GM12878 (cell line): ENCODE results near the gene TRIP6. TPM values are rescaled to one million over a fixed set of nuclear protein-coding genes. Genes with fewer than 3 reads are reported as not detected.

Experiments
- ATAC-seq: fragments of 200-7000 bp; cut with Tn5 transposase; 3 replicates; pipeline ENCODE4 v1.9.1; 2020; ENCODE audit warnings: mild to moderate bottlenecking, moderate library complexity
- BruUV-seq: library from RNA; stranded (reverse); fragments of 400-500 nt; replicated peaks from 2 replicates; lab custom pipeline; 2021; lab: Mats Ljungman, UMichigan
- CTCF ChIA-PET: fragments of 300-600 bp; sonication (Branson Sonifier 250); formaldehyde crosslinking; extraction: SDS; loops from one replicate; lab custom pipeline; 2021; ENCODE audit warnings: inconsistent platforms; lab: Yijun Ruan, JAX
- POLR2A ChIA-PET: fragments of 350-600 bp; formaldehyde crosslinking; extraction: SDS; loops from one replicate; lab custom pipeline; 2021; ENCODE audit warnings: inconsistent platforms; lab: Charles Lee
- RAD21 ChIA-PET: fragments of 300-600 bp; sonication (Branson Sonifier 250); formaldehyde crosslinking; loops from one replicate; lab custom pipeline; 2023; ENCODE audit warnings: antibody characterized with exemption; ENCODE audit not compliant: unreplicated experiment; lab: Charles Lee
- SMC1A ChIA-PET: fragments of 300-600 bp; sonication (Branson Sonifier 250); formaldehyde crosslinking; loops from one replicate; lab custom pipeline; 2023; ENCODE audit not compliant: unreplicated experiment, uncharacterized antibody; lab: Charles Lee
- DNase-seq: peaks from one replicate; pipeline ENCODE4 v3.0.0-alpha.2; 2011; ENCODE audit warnings: low read depth, low spot score
- FAIRE-seq: peaks from 3 replicates; lab custom pipeline; 2011; peaks lifted over from hg19 to GRCh38; lab: Jason Lieb, UNC
- H2AFZ ChIP-seq: 2 replicates; pipeline ENCODE4 v1.6.0; 2011; ENCODE audit warnings: low read depth, low read length, control low read depth; ENCODE audit not compliant: control insufficient read depth
- H3K27ac ChIP-seq: 2 replicates; pipeline ENCODE4 v1.5.1; 2011; ENCODE audit warnings: control low read depth; ENCODE audit not compliant: control insufficient read depth, insufficient read depth
- H3K27me3 ChIP-seq, 2 experiments: replicated peaks in 1 of 2; 2 replicates each; pipeline versions ENCODE4 v1.6.0 to v1.6.1; 2011; ENCODE audit warnings: low read length in 1 of 2; ENCODE audit not compliant: control insufficient read depth in 2 of 2, insufficient read depth in 2 of 2
- H3K36me3 ChIP-seq, 2 experiments: 2 replicates each; pipeline ENCODE4 v1.5.1; 2011; ENCODE audit warnings: low read length in 1 of 2; ENCODE audit not compliant: control insufficient read depth in 2 of 2, insufficient read depth in 2 of 2
- H3K4me1 ChIP-seq: 2 replicates; pipeline ENCODE4 v1.6.1; 2011; ENCODE audit warnings: mild to moderate bottlenecking, low read length, moderate library complexity, mixed read lengths; ENCODE audit not compliant: control insufficient read depth, insufficient read depth
- H3K4me2 ChIP-seq: 2 replicates; pipeline ENCODE4 v1.6.0; 2011; ENCODE audit warnings: control low read depth; ENCODE audit not compliant: control insufficient read depth, insufficient read depth
- H3K4me3 ChIP-seq: fragments of 200-600 bp; sonication (generic); 2 replicates; pipeline ENCODE4 v1.5.1; 2016
- H3K79me2 ChIP-seq: 2 replicates; pipeline ENCODE4 v1.6.0; 2011; ENCODE audit warnings: low read length; ENCODE audit not compliant: control insufficient read depth, insufficient read depth
- H3K9ac ChIP-seq: 2 replicates; pipeline ENCODE4 v1.8.0; 2011; ENCODE audit warnings: low read length, control low read depth, mixed read lengths; ENCODE audit not compliant: control insufficient read depth, insufficient read depth
- H3K9me3 ChIP-seq: replicated peaks from 3 replicates; pipeline ENCODE4 v1.5.1; 2011; ENCODE audit warnings: mild to moderate bottlenecking, low read length; ENCODE audit not compliant: control insufficient read depth, insufficient read depth
- H4K20me1 ChIP-seq: 2 replicates; pipeline ENCODE4 v1.6.0; 2011; ENCODE audit not compliant: control insufficient read depth, insufficient read depth
- CHD2 ChIP-seq: IDR thresholded peaks from 2 replicates; pipeline ENCODE4 v1.6.1; 2011; ENCODE audit warnings: low read depth, low read length, improper control_type of control experiment, borderline replicate concordance
- CHD4 ChIP-seq: fragments of 200-600 bp; sonication (generic); IDR thresholded peaks from 2 replicates; pipeline ENCODE4 v1.6.1; 2016; ENCODE audit warnings: mild to moderate bottlenecking
- ETV6 ChIP-seq, 2 experiments: fragments of 450-650 bp in 1 of 2; IDR thresholded peaks in 1 of 2; conservative IDR thresholded peaks in 1 of 2; 2 replicates each; pipeline ENCODE4 v1.6.1; 2014; ENCODE audit warnings: antibody characterized with exemption in 1 of 2, borderline replicate concordance in 1 of 2, low read depth in 1 of 2, mild to moderate bottlenecking in 1 of 2, moderate library complexity in 1 of 2
- LARP7 ChIP-seq: fragments of 450-650 bp; IDR thresholded peaks from 2 replicates; pipeline ENCODE4 v1.6.1; 2017; ENCODE audit warnings: mild to moderate bottlenecking
- MLLT1 ChIP-seq: fragments of 450-650 bp; IDR thresholded peaks from 2 replicates; pipeline ENCODE4 v1.6.1; 2016; ENCODE audit warnings: mild to moderate bottlenecking
- MXI1 ChIP-seq: fragments of 150-350 bp; IDR thresholded peaks from 2 replicates; pipeline ENCODE4 v1.6.1; 2011; ENCODE audit warnings: low read depth, mild to moderate bottlenecking, inconsistent platforms, low read length, improper control_type of control experiment
- NR2F1 ChIP-seq: fragments of 450-650 bp; conservative IDR thresholded peaks from 2 replicates; pipeline ENCODE4 v1.6.1; 2017; ENCODE audit warnings: mild to moderate bottlenecking
- PKNOX1 ChIP-seq: fragments of 450-650 bp; IDR thresholded peaks from 2 replicates; pipeline ENCODE4 v1.6.1; 2016; ENCODE audit warnings: mild to moderate bottlenecking
- POLR2A ChIP-seq: IDR thresholded peaks from 2 replicates; pipeline ENCODE4 v1.6.1; 2011; ENCODE audit warnings: low read depth, mild to moderate bottlenecking, low read length
- RB1 ChIP-seq: fragments of 450-650 bp; formaldehyde crosslinking; IDR thresholded peaks from 2 replicates; pipeline ENCODE4 v1.6.1; 2017; ENCODE audit warnings: mild to moderate bottlenecking, borderline replicate concordance
- SMC3 ChIP-seq: IDR thresholded peaks from 2 replicates; pipeline ENCODE4 v1.6.1; 2011; ENCODE audit warnings: low read length, improper control_type of control experiment, borderline replicate concordance
- TARDBP ChIP-seq: IDR thresholded peaks from 2 replicates; pipeline ENCODE4 v1.6.1; 2016; ENCODE audit warnings: borderline replicate concordance
- TCF12 ChIP-seq: IDR thresholded peaks from 2 replicates; pipeline ENCODE4 v1.6.1; 2011; ENCODE audit warnings: low read depth, mild to moderate bottlenecking, low read length
- ZNF274 ChIP-seq: IDR thresholded peaks from one replicate; pipeline ENCODE4 v1.8.0; 2011; ENCODE audit not compliant: insufficient read length, insufficient read depth
- WGBS: methylation state at CpG from one replicate; pipeline ENCODE4 v1.1.6; 2016; ENCODE audit warnings: low lambda C conversion rate; ENCODE audit not compliant: insufficient replicate concordance, insufficient coverage; ENCODE audit errors: missing lambda C conversion rate; 5-methylcytosine and 5-hydroxymethylcytosine counted together
- in situ Hi-C: fragments of 300-500 bp; cut with MboI; formaldehyde crosslinking; loops from 9 replicates; pipeline ENCODE4 v1.14.3; 2018; ENCODE audit warnings: mixed read lengths
- intact Hi-C: fragments of 100-400 bp; cut with micrococcal nuclease; formaldehyde crosslinking; loops from one replicate; pipeline ENCODE4 v1.14.2; 2022; ENCODE audit not compliant: unreplicated experiment
- polyA plus RNA-seq, 11 experiments: library from polyadenylated mRNA; depleted of rRNA in 4 of 11; unstranded in 6 of 11; stranded (reverse) in 5 of 11; fragments of >200 nt; fragmentation: Nextera tagmentation in 4 of 11; fragmentation: Illumina TruSeq in 1 of 11; extraction: Ambion mirVana in 4 of 11; extraction: Trizol in 1 of 11; gene quantifications; 1 replicate in 1 of 11; 2 replicates in 10 of 11; pipeline versions ENCODE4 v1.2.1 to v1.2.3, GENCODE V29; 2011 to 2016; ENCODE audit warnings: inconsistent platforms in 2 of 11, missing spikeins in 2 of 11, low read depth in 1 of 11
- total RNA-seq, 4 experiments: library from RNA; depleted of rRNA in 3 of 4; stranded (reverse); fragments of >200 nt in 3 of 4; fragmentation: Illumina TruSeq in 1 of 4; extraction: Trizol in 1 of 4; gene quantifications; 2 replicates each; pipeline versions ENCODE4 v1.2.1 to v1.2.3, GENCODE V29; 2013 to 2021
- TF ChIP-seq, protein P1 (sequence below): IDR thresholded peaks from 2 replicates; pipeline ENCODE4 v1.6.1; 2011; ENCODE audit warnings: low read depth, mild to moderate bottlenecking, low read length, moderate library complexity, borderline replicate concordance; ENCODE audit errors: extremely low read depth
- TF ChIP-seq, protein P2 (sequence below), 3 experiments: IDR thresholded peaks in 2 of 3; conservative IDR thresholded peaks in 1 of 3; 2 replicates each; pipeline ENCODE4 v1.5.1; 2011; ENCODE audit warnings: low read depth in 3 of 3, low read length in 3 of 3, mild to moderate bottlenecking in 3 of 3, control low read depth in 2 of 3, moderate library complexity in 2 of 3, inconsistent platforms in 1 of 3, mixed read lengths in 1 of 3; ENCODE audit not compliant: control insufficient read depth in 2 of 3, insufficient read depth in 1 of 3; ENCODE audit errors: extremely low read depth in 1 of 3
- TF ChIP-seq, protein P3 (sequence below): IDR thresholded peaks from 2 replicates; pipeline ENCODE4 v1.6.1; 2012; ENCODE audit warnings: low read depth, low read length, improper control_type of control experiment

Gene TRIP6
- total and polyA plus RNA-seq, 10 of the 15 experiments (the other 5 are each of a cell fraction or from before 2014, with no cell fraction given): 2.5 to 47.4 (median 25.5) TPM

GRCh38 chr7:100852048-100852872 is 14.9 kb upstream of the TRIP6 start, which contains the start of gene SLC12A9:
TSS of gene SLC12A9 (plus strand) at chr7:100852713. CDS start at chr7:100854198, 1,485 bp downstream.
- WGBS: 1% methylated on average over 69 of the region's 71 CpGs
- H3K79me2 ChIP-seq: peaks cover 10% of the 10 kb centered on the region
- SMC1A ChIA-PET: interaction anchor here (0.7 to 3.7 kb wide), 15 partner anchors 10 to 374 kb away, joined by 3 to 104 read pairs (median 5); partner anchors contain the start of genes POP7, SRRT, TRIM56 and TSC22D4
- H3K4me1 ChIP-seq: peaks cover 2% of the 10 kb centered on the region
- intact Hi-C loops (loop anchor here (1.0 kb wide), 3 partner anchors 53 to 288 kb away; no protein-coding TSS in a partner anchor), in situ Hi-C loops (loop anchor here (10.0 kb wide), 2 partner anchors 147 to 377 kb away; partner anchors contain the start of genes POP7 and TSC22D4)
- no TSS peak for BruUV-seq
- peak; percentile 45 for DNase-seq
- peak; percentile 99 for ATAC-seq
- H3K4me2 ChIP-seq: peak within 1 kb of the TSS; percentile 100
- H3K4me3 ChIP-seq: peak within 1 kb of the TSS; percentile 91
- no peaks in the 10 kb centered on the region for H3K9me3 ChIP-seq
- H2AFZ ChIP-seq: peak within 1 kb of the TSS; percentile 95
- H3K9ac ChIP-seq: peak within 1 kb of the TSS; percentile 49; the same call in 1 of the 2 replicates
- no peaks in the 10 kb centered on the region for H3K36me3 ChIP-seq
- H3K27ac ChIP-seq: peak within 1 kb of the TSS; percentile 13
- POLR2A ChIA-PET: interaction anchor here (0.6 to 2.2 kb wide), 10 partner anchors 23 to 366 kb away, joined by 3 to 13 read pairs (median 4); partner anchors contain the start of genes FBXO24, LRCH4, PLOD3 and POP7
- CTCF ChIA-PET: interaction anchor here (0.6 to 7.7 kb wide), 37 partner anchors 9 to 561 kb away, joined by 3 to 238 read pairs (median 4); partner anchors contain the start of genes FBXO24, MOSPD3, PLOD3 and POP7
- FAIRE-seq: peak; percentile 89
- RAD21 ChIA-PET: interaction anchor here (0.6 to 4.6 kb wide), 19 partner anchors 9 to 1705 kb away, joined by 3 to 147 read pairs (median 4); partner anchors contain the start of genes FBXO24, POP7, SRRT and UFSP1
- no peaks in the 10 kb centered on the region for H3K27me3 ChIP-seq
- H4K20me1 ChIP-seq: no peaks in the 10 kb centered on the region
- TF ChIP-seq, protein P1, sequence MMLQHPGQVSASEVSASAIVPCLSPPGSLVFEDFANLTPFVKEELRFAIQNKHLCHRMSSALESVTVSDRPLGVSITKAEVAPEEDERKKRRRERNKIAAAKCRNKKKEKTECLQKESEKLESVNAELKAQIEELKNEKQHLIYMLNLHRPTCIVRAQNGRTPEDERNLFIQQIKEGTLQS: peak; percentile 10; the same call in 1 of the 2 replicates
- TF ChIP-seq TARDBP (no peak), LARP7 (peak; percentile 62), MXI1 (peak; percentile 97), CHD4 (no peak), ZNF274 (no peak), POLR2A (peak; percentile 71), MLLT1 (0 out of 2 replicates have a peak, but pooled peaks have one; percentile 27), PKNOX1 (no peak), SMC3 (peak; percentile 77), ETV6 (conservative IDR thresholded peaks at IDR 0.05 in 1 of 2, IDR thresholded peaks at IDR 0.05 in 1 of 2; ENCODE audit: borderline replicate concordance in 1 of 2, low read depth in 1 of 2) (no peak), RB1 (peak; percentile 80; the same call in 1 of the 2 replicates), NR2F1 (no peak), CHD2 (peak; percentile 38; the same call in 1 of the 2 replicates), TCF12 (peak; percentile 50)
- TF ChIP-seq, protein P2, sequence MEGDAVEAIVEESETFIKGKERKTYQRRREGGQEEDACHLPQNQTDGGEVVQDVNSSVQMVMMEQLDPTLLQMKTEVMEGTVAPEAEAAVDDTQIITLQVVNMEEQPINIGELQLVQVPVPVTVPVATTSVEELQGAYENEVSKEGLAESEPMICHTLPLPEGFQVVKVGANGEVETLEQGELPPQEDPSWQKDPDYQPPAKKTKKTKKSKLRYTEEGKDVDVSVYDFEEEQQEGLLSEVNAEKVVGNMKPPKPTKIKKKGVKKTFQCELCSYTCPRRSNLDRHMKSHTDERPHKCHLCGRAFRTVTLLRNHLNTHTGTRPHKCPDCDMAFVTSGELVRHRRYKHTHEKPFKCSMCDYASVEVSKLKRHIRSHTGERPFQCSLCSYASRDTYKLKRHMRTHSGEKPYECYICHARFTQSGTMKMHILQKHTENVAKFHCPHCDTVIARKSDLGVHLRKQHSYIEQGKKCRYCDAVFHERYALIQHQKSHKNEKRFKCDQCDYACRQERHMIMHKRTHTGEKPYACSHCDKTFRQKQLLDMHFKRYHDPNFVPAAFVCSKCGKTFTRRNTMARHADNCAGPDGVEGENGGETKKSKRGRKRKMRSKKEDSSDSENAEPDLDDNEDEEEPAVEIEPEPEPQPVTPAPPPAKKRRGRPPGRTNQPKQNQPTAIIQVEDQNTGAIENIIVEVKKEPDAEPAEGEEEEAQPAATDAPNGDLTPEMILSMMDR (IDR thresholded peaks at IDR 0.05 in 2 of 3, conservative IDR thresholded peaks at IDR 0.05 in 1 of 3; ENCODE audit: control insufficient read depth in 2 of 3, extremely low read depth in 1 of 3, insufficient read depth in 1 of 3, low read depth in 3 of 3, low read length in 3 of 3): peak; percentile 88 to 95 (median 92)
- TF ChIP-seq, protein P3, sequence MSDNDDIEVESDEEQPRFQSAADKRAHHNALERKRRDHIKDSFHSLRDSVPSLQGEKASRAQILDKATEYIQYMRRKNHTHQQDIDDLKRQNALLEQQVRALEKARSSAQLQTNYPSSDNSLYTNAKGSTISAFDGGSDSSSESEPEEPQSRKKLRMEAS: peak; percentile 90
